Breast epithelium (tissue), 3 donors: ENCODE measurements around the gene TREML1.
"Not testable (repeated sequence)": the region's sequence is repeated elsewhere in the genome, so short reads cannot be mapped to it uniquely, and the experiment has no call there.

Experiments used
- CTCF ChIP-seq, 3 donors: fragments of 450-650 bp; IDR thresholded peaks; one replicate each; pipeline ENCODE4 v1.5.1; 2016 to 2017; ENCODE audit warnings: antibody characterized with exemption in 3 of 3, mild to moderate bottlenecking in 3 of 3, moderate library complexity in 3 of 3
- POLR2A ChIP-seq: fragments of 450-650 bp; IDR thresholded peaks from one replicate; pipeline ENCODE4 v1.6.1; 2016; ENCODE audit warnings: antibody characterized with exemption, mild to moderate bottlenecking, moderate library complexity
- POLR2AphosphoS5 ChIP-seq, 3 donors: sonication (generic); formaldehyde crosslinking; IDR thresholded peaks; one replicate each; pipeline ENCODE4 v1.6.1; 2017; ENCODE audit warnings: antibody characterized with exemption in 3 of 3

GRCh38 chr6:41189046-41189445, 34.9 kb upstream of the TREML1 start:
- TF ChIP-seq CTCF (IDR thresholded peaks at IDR 0.05); POLR2AphosphoS5 (IDR thresholded peaks at IDR 0.05); POLR2A: not testable (repeated sequence)
